ENCODE results near the gene FAM53B. TPM values are rescaled to one million over a fixed set of nuclear protein-coding genes. Genes with fewer than 3 reads are reported as not detected.

Gene FAM53B
- total RNA-seq, 2 donors from 2014 or later = 43.3 to 45.2 TPM

GRCh38 chr10:124570646-124571045 lies 173.5 kb downstream of the FAM53B start:
- H3K9ac ChIP-seq (ENCODE audit: low read depth in 2 of 2, low read length in 2 of 2) = no peak overlapping the region
- intact Hi-C loops (cut with DNase I) = no loop called here
- DNase-seq = no peak
- H3K36me3 ChIP-seq = no peaks in the 10 kb centered on the region
- H3K9me3 ChIP-seq = no peaks in the 10 kb centered on the region
- H3K27ac ChIP-seq = no peak overlapping the region
- no peak overlapping the region for H3K4me3 ChIP-seq
- no peaks in the 10 kb centered on the region for H3K27me3 ChIP-seq
- no peak for TF ChIP-seq CTCF (IDR thresholded peaks at IDR 0.05)
- no peaks in the 10 kb centered on the region for H3K4me1 ChIP-seq

- no peak overlapping the region for H3K9ac ChIP-seq (ENCODE audit: low read depth in 2 of 2, low read length in 2 of 2)
- no peak overlapping the region for H3K4me3 ChIP-seq
- intact Hi-C loops (cut with DNase I) = no loop called here
- H3K27ac ChIP-seq = no peak overlapping the region
- no peaks in the 10 kb centered on the region for H3K36me3 ChIP-seq
- H3K9me3 ChIP-seq = no peaks in the 10 kb centered on the region
- no peaks in the 10 kb centered on the region for H3K27me3 ChIP-seq
- H3K4me1 ChIP-seq = no peaks in the 10 kb centered on the region
- no peak for DNase-seq
- TF ChIP-seq CTCF (IDR thresholded peaks at IDR 0.05) = no peak
Observed at GRCh38 chr10:124569623-124570470, 174.3 kb downstream of the FAM53B start.

Other genes starting within 250 kb of the FAM53B start
- 10 to 100 TPM; 14.7 to 16.5 TPM for gene EEF1AKMT2, start 47.5 kb upstream of the FAM53B start, total RNA-seq
- 10 to 100 TPM; 12.8 to 14.5 TPM for gene ABRAXAS2, start 57.4 kb upstream of the FAM53B start, total RNA-seq
- 10 to 100 TPM in 1 of 2 donors, 1 to 10 TPM in 1; 8.4 to 13.1 TPM for gene ZRANB1, start 197.7 kb upstream of the FAM53B start, total RNA-seq

Measured in colonic mucosa (tissue), 4 donors.